T-helper 17 cell (primary cell): ENCODE data around the gene DENND5A. TPM values are rescaled to one million over a fixed set of nuclear protein-coding genes. Genes with fewer than 3 reads are reported as not detected.

Experiments used
- total RNA-seq, 4 donors: library from RNA in 2 of 4; stranded (reverse) in 2 of 4; gene quantifications; one replicate each; pipeline ENCODE4 v1.2.3 and lab custom pipeline; 2022 to 2026

DENND5A gene
- total RNA-seq, 2 donors from 2014 or later = 66.3 to 96.5 TPM

Other genes starting within 250 kb of the DENND5A start
- under 1 TPM in 1 of 2 donors, not detected in 1; 0.10 TPM for gene SCUBE2, start 173.8 kb downstream of the DENND5A start, total RNA-seq
- 10 to 100 TPM; 22.7 to 32.6 TPM for gene TMEM41B, start 49.2 kb upstream of the DENND5A start, total RNA-seq
- gene IPO7, start 119.3 kb upstream of the DENND5A start, total RNA-seq = 10 to 100 TPM; 57.2 to 59.5 TPM
- 10 to 100 TPM; 27.0 to 35.5 TPM for gene ZNF143, start 195.7 kb upstream of the DENND5A start, total RNA-seq